Measurements from ENCODE around the gene IGF2. TPM values are rescaled to one million over a fixed set of nuclear protein-coding genes. Genes with fewer than 3 reads are reported as not detected.

The IGF2 gene
- total and polyA plus RNA-seq, 4 donors = 0.67 to 620 (median 42.6) TPM

DNA sequence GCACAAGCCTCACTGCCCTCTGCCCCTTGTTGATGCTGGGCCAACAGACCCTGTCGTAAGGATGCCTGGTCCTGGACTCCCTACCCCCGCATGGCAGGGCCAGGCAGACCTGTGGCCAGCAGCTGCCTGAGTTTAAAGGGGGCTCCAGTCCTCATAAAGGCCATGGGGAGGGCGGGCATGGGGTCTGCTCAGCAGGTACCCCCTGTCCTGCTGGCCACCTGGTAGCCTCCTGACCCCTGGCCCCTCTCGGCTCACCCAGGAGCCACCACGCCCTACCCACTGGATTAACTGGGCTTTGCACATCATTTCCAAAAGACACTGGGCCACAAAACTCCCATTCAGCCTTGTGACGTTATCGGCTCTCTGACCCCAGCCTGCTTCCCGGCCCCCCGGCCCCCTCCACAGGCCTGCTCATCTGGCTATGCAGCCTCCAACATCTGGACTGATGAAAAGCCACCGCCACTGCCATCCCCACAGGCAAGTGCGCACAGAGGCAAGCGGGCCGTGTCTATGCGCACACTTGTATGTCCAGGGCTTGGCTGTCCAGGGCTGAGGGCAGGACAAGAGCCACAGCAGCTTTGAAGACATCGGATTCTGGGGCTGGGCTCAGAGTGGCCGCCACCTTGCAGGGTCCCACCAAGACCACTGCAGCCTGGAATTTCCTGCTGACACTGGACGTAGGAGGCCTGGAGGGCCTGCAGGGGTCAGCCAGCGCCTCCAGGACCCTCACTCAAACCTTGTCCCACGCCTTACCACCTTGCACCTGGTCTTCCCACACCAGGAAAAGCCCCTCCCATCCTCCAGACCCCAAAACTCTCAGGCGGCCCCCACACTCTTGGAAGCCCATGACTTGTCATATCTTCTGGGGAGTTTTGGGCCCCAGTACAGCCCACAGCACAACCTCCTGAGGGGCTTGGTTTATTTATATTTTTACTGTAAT, 48.7 kb downstream of the IGF2 start:
- no peaks in the 10 kb centered on the region for H3K4me1 ChIP-seq (ENCODE audit: control insufficient read depth in 1 of 2, insufficient read depth in 2 of 2, low read length in 2 of 2)
- no peak for ATAC-seq (ENCODE audit: low FRiP score)
- intact Hi-C loops (cut with DNase I) = no loop called here
- H3K27ac ChIP-seq (ENCODE audit: low read depth in 1 of 2, low read length in 2 of 2) = no peak overlapping the region
- H3K36me3 ChIP-seq (ENCODE audit: control insufficient read depth in 1 of 2, insufficient read depth in 2 of 2, low read length in 1 of 2) = no peaks in the 10 kb centered on the region
- no peaks in the 10 kb centered on the region for H3K27me3 ChIP-seq (ENCODE audit: control insufficient read depth in 1 of 2, insufficient read depth in 2 of 2, low read length in 1 of 2)
- peak in 1 of 2 donors; percentile 71 for DNase-seq
- 89 to 94% methylated on average over 20 of the region's 20 CpGs for WGBS, 2 donors
- no peak overlapping the region for H3K4me3 ChIP-seq (ENCODE audit: low read length in 2 of 2)
- H3K9me3 ChIP-seq (ENCODE audit: control insufficient read depth, low read length) = no peaks in the 10 kb centered on the region

DNA sequence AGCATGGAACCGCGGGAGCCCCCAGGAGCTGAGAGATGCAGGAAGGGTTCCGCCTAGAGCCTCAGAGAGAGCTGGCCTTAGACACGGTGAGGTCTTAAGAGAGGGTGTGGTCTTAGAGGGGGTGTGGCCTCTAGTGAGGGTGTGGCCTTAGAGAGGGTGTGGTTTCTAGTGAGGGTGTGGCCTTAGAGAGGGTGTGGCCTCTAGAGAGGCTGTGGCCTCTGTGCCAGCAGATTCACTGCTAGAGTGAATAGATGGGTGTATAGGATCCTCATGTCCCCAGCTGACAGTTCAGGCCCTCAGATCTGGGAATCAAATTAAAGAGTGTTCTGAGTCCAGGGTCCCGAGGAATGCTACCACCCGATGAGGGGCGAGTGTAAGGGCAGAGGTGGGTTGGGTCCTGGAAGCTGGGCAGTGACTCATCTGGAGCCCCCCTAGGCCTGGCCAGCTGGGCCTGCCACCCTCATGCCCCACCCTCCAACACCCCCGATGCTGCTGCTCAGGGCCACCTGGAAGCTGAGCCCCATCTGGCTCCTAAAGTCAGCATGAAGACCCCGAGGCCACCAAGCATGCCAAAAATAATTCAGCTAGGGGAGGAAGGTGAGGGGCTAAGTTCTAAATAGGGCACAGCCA, 49.5 kb downstream of the IGF2 start:
- DNase-seq (peak in 1 of 2 donors; percentile 58), ATAC-seq (ENCODE audit: low FRiP score) (no peak)
- intact Hi-C loops (cut with DNase I) = no loop called here
- Histone ChIP-seq H3K4me1 (ENCODE audit: control insufficient read depth in 1 of 2, insufficient read depth in 2 of 2, low read length in 2 of 2) (no peaks in the 10 kb centered on the region), H3K27me3 (ENCODE audit: control insufficient read depth in 1 of 2, insufficient read depth in 2 of 2, low read length in 1 of 2) (no peaks in the 10 kb centered on the region), H3K36me3 (ENCODE audit: control insufficient read depth in 1 of 2, insufficient read depth in 2 of 2, low read length in 1 of 2) (no peaks in the 10 kb centered on the region), H3K9me3 (ENCODE audit: control insufficient read depth, low read length) (peaks cover 7% of the 10 kb centered on the region), H3K27ac (ENCODE audit: low read depth in 1 of 2, low read length in 2 of 2) (no peak overlapping the region), H3K4me3 (ENCODE audit: low read length in 2 of 2) (no peak overlapping the region)
- WGBS, 2 donors = 72 to 75% methylated on average over 9 of the region's 9 CpGs

GRCh38 chr11:2088746-2089535, 50.2 kb downstream of the IGF2 start:
- no peak for ATAC-seq (ENCODE audit: low FRiP score)

DNA sequence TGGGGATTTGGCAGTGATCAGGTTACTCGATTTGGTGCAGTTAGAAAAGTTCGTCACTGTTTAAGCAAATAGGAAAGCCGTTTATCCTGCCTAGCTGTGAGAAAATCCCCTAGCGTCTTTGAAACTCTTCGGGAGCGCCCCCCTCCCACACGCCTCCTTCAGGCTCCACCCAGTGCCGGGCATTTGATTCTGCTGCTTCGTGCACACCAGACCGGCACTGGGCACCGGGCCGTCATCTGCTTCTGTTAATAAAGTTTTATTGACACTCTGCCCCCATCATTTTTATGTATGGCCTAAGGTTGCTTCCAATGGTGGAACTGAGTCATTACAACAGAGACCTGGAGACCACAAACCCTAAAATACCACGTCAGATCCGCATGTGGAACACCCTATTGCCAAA, 50.9 kb downstream of the IGF2 start:
- ATAC-seq (ENCODE audit: low FRiP score) (no peak), DNase-seq (peak in 1 of 2 donors; percentile 52)
- peaks cover 8% of the 10 kb centered on the region for H3K9me3 ChIP-seq (ENCODE audit: control insufficient read depth, low read length)
- 70 to 78% methylated on average over 14 of the region's 14 CpGs for WGBS, 2 donors
- H3K27ac ChIP-seq (ENCODE audit: low read depth in 1 of 2, low read length in 2 of 2) = no peak overlapping the region
- no peak overlapping the region for H3K4me3 ChIP-seq (ENCODE audit: low read length in 2 of 2)
- H3K4me1 ChIP-seq (ENCODE audit: control insufficient read depth in 1 of 2, insufficient read depth in 2 of 2, low read length in 2 of 2) = no peaks in the 10 kb centered on the region
- no peaks in the 10 kb centered on the region for H3K36me3 ChIP-seq (ENCODE audit: control insufficient read depth in 1 of 2, insufficient read depth in 2 of 2, low read length in 1 of 2)
- H3K27me3 ChIP-seq (ENCODE audit: control insufficient read depth in 1 of 2, insufficient read depth in 2 of 2, low read length in 1 of 2) = no peaks in the 10 kb centered on the region
- intact Hi-C loops (cut with DNase I) = no loop called here

More at GRCh38 chr11:2088746-2089535, 50.2 kb downstream of the IGF2 start:
- Histone ChIP-seq H3K4me1 (ENCODE audit: control insufficient read depth in 1 of 2, insufficient read depth in 2 of 2, low read length in 2 of 2) (no peaks in the 10 kb centered on the region), H3K36me3 (ENCODE audit: control insufficient read depth in 1 of 2, insufficient read depth in 2 of 2, low read length in 1 of 2) (no peaks in the 10 kb centered on the region), H3K27me3 (ENCODE audit: control insufficient read depth in 1 of 2, insufficient read depth in 2 of 2, low read length in 1 of 2) (no peaks in the 10 kb centered on the region), H3K4me3 (ENCODE audit: low read length in 2 of 2) (no peak overlapping the region), H3K27ac (ENCODE audit: low read depth in 1 of 2, low read length in 2 of 2) (no peak overlapping the region), H3K9me3 (ENCODE audit: control insufficient read depth, low read length) (peaks cover 8% of the 10 kb centered on the region)
- 79 to 80% methylated on average over 19 of the region's 19 CpGs for WGBS, 2 donors
- intact Hi-C loops (cut with DNase I) = no loop called here
- peak in 1 of 2 donors; percentile 48 for DNase-seq

GRCh38 chr11:2086239-2087040, 52.7 kb downstream of the IGF2 start:
- intact Hi-C loops (cut with DNase I) = no loop called here
- H3K27me3 ChIP-seq (ENCODE audit: control insufficient read depth in 1 of 2, insufficient read depth in 2 of 2, low read length in 1 of 2) = no peaks in the 10 kb centered on the region
- WGBS, 2 donors = 81 to 86% methylated on average over 26 of the region's 26 CpGs
- H3K9me3 ChIP-seq (ENCODE audit: control insufficient read depth, low read length) = peaks cover 8% of the 10 kb centered on the region
- H3K4me1 ChIP-seq (ENCODE audit: control insufficient read depth in 1 of 2, insufficient read depth in 2 of 2, low read length in 2 of 2) = no peaks in the 10 kb centered on the region
- ATAC-seq (ENCODE audit: low FRiP score) (no peak), DNase-seq (peak in 1 of 2 donors; percentile 55)
- H3K4me3 ChIP-seq (ENCODE audit: low read length in 2 of 2) = no peak overlapping the region
- no peaks in the 10 kb centered on the region for H3K36me3 ChIP-seq (ENCODE audit: control insufficient read depth in 1 of 2, insufficient read depth in 2 of 2, low read length in 1 of 2)
- no peak overlapping the region for H3K27ac ChIP-seq (ENCODE audit: low read depth in 1 of 2, low read length in 2 of 2)

DNA sequence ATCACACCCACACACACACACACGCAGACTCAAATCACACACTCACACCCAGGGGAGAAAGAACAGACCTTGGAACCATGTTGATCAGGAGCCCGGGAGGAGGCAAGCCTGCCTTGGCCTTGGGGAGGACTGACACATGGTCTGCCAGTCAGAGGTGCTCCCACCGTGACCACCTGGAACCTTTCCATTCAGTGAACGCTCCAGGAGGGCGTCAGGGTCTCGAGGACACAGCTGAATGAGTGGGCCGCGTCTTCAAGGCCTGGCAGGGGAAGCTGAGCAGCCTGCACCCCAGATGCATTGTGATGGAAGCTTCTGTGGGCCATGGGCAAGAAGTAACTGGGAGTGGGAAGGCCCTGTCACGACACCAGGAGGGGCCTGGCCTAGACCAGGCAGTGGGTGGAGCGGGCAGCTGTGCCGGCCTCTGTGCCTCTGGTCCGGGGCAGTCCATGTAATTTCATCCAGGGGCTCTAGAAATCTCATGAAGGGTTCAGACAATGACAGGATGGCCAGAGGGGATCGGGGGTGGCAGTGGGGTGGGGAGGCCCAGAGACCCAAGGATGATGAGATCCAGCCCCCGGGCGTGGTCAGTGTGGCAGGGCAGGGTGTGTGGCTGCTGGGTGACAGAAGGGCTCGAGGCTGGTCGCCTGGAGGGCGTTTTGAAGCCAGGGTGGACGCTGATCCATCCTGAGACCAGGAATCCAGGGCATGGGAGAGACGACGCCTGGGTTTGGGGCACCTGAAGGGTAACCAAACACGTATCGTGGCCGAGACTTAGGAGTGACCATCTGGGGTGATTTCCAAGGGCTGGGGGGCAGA, 53.7 kb downstream of the IGF2 start:
- no peaks in the 10 kb centered on the region for H3K27me3 ChIP-seq (ENCODE audit: control insufficient read depth in 1 of 2, insufficient read depth in 2 of 2, low read length in 1 of 2)
- intact Hi-C loops (cut with DNase I) = no loop called here
- H3K4me3 ChIP-seq (ENCODE audit: low read length in 2 of 2) = no peak overlapping the region
- no peaks in the 10 kb centered on the region for H3K4me1 ChIP-seq (ENCODE audit: control insufficient read depth in 1 of 2, insufficient read depth in 2 of 2, low read length in 2 of 2)
- H3K9me3 ChIP-seq (ENCODE audit: control insufficient read depth, low read length) = peaks cover 8% of the 10 kb centered on the region
- peak in 1 of 2 donors; percentile 67 for DNase-seq
- H3K36me3 ChIP-seq (ENCODE audit: control insufficient read depth in 1 of 2, insufficient read depth in 2 of 2, low read length in 1 of 2) = no peaks in the 10 kb centered on the region
- no peak overlapping the region for H3K27ac ChIP-seq (ENCODE audit: low read depth in 1 of 2, low read length in 2 of 2)
- no peak for ATAC-seq (ENCODE audit: low FRiP score)
- 90 to 92% methylated on average over 24 of the region's 24 CpGs for WGBS, 2 donors

- intact Hi-C loops (cut with DNase I) = no loop called here
- no peaks in the 10 kb centered on the region for H3K27me3 ChIP-seq (ENCODE audit: control insufficient read depth in 1 of 2, insufficient read depth in 2 of 2, low read length in 1 of 2)
- WGBS, 2 donors = 95% methylated on average over 13 of the region's 13 CpGs
- DNase-seq = peak in 1 of 2 donors; percentile 43
- no peak for ATAC-seq (ENCODE audit: low FRiP score)
- H3K4me1 ChIP-seq (ENCODE audit: control insufficient read depth in 1 of 2, insufficient read depth in 2 of 2, low read length in 2 of 2) = no peaks in the 10 kb centered on the region
- no peak overlapping the region for H3K27ac ChIP-seq (ENCODE audit: low read depth in 1 of 2, low read length in 2 of 2)
- H3K36me3 ChIP-seq (ENCODE audit: control insufficient read depth in 1 of 2, insufficient read depth in 2 of 2, low read length in 1 of 2) = no peaks in the 10 kb centered on the region
- no peak overlapping the region for H3K4me3 ChIP-seq (ENCODE audit: low read length in 2 of 2)
- H3K9me3 ChIP-seq (ENCODE audit: control insufficient read depth, low read length) = peaks cover 8% of the 10 kb centered on the region
Observed at GRCh38 chr11:2084721-2085120, 54.5 kb downstream of the IGF2 start.
